Uterus (tissue), 4 donors: ENCODE data around the gene HS6ST3. TPM values are rescaled to one million over a fixed set of nuclear protein-coding genes. Genes with fewer than 3 reads are reported as not detected.

Experiments used
- DNase-seq, 2 donors: peaks; one replicate each; pipeline ENCODE4 v3.0.0-alpha.2; 2019 to 2020
- H3K27ac ChIP-seq, 2 donors: fragments of 200-600 bp; sonication (generic); 1 replicate in 1 of 2; 2 replicates in 1 of 2; pipeline ENCODE4 v1.5.1; 2016 to 2018
- H3K27me3 ChIP-seq, 2 donors: fragments of 200-600 bp; sonication (generic); one replicate each; pipeline ENCODE4 v1.5.1; 2018 to 2019; ENCODE audit warnings: control low read depth in 1 of 2
- H3K36me3 ChIP-seq, 2 donors: fragments of 200-600 bp; sonication (generic); one replicate each; pipeline ENCODE4 v1.5.1; 2019; ENCODE audit warnings: control low read depth in 1 of 2
- H3K4me1 ChIP-seq, 2 donors: fragments of 200-600 bp; sonication (generic); one replicate each; pipeline ENCODE4 v1.5.1; 2018 to 2019; ENCODE audit warnings: control low read depth in 1 of 2
- H3K4me3 ChIP-seq, 2 donors: fragments of 200-600 bp; sonication (generic); 1 replicate in 1 of 2; 2 replicates in 1 of 2; pipeline ENCODE4 v1.5.1; 2018 to 2019; ENCODE audit warnings: mild to moderate bottlenecking in 1 of 2
- H3K9me3 ChIP-seq, 2 donors: fragments of 200-600 bp; sonication (generic); one replicate each; pipeline ENCODE4 v1.5.1; 2019; ENCODE audit warnings: control low read depth in 1 of 2
- POLR2A ChIP-seq, 2 donors: fragments of 450-650 bp; IDR thresholded peaks; one replicate each; pipeline ENCODE4 v1.6.1; 2016; ENCODE audit warnings: antibody characterized with exemption in 2 of 2, mild to moderate bottlenecking in 1 of 2, moderate library complexity in 1 of 2
- intact Hi-C: fragments of 100-400 bp; cut with DNase I; formaldehyde crosslinking; loops from one replicate; pipeline ENCODE4 v1.15.1; 2023; ENCODE audit warnings: low total_unique reads
- total RNA-seq, 4 donors: library from RNA; depleted of rRNA in 3 of 4; stranded (reverse); fragments of >200 nt in 3 of 4; gene quantifications; one replicate each; pipeline versions ENCODE4 v1.1.0 to v1.2.4, GENCODE V29; 2014 to 2023
- TF ChIP-seq, protein P1 (sequence below), 4 experiments: fragments of 200-600 bp in 2 of 4; fragments of 450-650 bp in 2 of 4; sonication (generic) in 2 of 4; IDR thresholded peaks; one replicate each; pipeline ENCODE4 v1.5.1; 2016 to 2019; ENCODE audit warnings: antibody characterized with exemption in 4 of 4, mild to moderate bottlenecking in 2 of 4, moderate library complexity in 1 of 4
- donor health status: DM: yes; HTN: yes; CAD: no.

Gene HS6ST3
- total RNA-seq, 4 donors from 2014 or later = 1.3 to 8.7 (median 5.3) TPM

DNA sequence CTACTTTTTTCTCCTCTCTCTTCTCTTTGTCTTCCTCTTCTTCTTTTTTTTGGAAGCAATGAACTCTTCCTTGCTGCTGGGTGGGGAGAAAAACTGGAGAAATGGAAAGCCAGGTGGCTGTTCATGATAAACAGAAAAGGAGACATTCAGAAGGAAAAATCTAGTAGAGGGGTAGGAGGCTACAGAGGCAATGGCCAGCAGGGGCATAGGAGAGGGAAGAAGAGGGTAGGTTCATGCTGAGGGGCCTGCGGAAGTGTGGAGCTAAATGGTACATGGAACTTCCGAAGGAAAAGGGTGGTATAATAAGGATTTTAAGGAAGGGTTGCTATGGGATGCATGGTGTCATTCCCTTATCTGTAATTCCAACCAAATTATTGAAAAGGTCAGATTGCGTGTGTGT, 17.5 kb upstream of the HS6ST3 start:
- H3K9me3 ChIP-seq = no peaks in the 10 kb centered on the region
- H3K27me3 ChIP-seq = no peaks in the 10 kb centered on the region
- H3K36me3 ChIP-seq = no peaks in the 10 kb centered on the region
- H3K4me3 ChIP-seq = no peak overlapping the region
- intact Hi-C loops = no loop called here
- no peak overlapping the region for H3K27ac ChIP-seq
- DNase-seq = no peak
- no peaks in the 10 kb centered on the region for H3K4me1 ChIP-seq
- TF ChIP-seq, protein P1, sequence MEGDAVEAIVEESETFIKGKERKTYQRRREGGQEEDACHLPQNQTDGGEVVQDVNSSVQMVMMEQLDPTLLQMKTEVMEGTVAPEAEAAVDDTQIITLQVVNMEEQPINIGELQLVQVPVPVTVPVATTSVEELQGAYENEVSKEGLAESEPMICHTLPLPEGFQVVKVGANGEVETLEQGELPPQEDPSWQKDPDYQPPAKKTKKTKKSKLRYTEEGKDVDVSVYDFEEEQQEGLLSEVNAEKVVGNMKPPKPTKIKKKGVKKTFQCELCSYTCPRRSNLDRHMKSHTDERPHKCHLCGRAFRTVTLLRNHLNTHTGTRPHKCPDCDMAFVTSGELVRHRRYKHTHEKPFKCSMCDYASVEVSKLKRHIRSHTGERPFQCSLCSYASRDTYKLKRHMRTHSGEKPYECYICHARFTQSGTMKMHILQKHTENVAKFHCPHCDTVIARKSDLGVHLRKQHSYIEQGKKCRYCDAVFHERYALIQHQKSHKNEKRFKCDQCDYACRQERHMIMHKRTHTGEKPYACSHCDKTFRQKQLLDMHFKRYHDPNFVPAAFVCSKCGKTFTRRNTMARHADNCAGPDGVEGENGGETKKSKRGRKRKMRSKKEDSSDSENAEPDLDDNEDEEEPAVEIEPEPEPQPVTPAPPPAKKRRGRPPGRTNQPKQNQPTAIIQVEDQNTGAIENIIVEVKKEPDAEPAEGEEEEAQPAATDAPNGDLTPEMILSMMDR (IDR thresholded peaks at IDR 0.05) = no peak
- TF ChIP-seq POLR2A (IDR thresholded peaks at IDR 0.05) = no peak

DNA sequence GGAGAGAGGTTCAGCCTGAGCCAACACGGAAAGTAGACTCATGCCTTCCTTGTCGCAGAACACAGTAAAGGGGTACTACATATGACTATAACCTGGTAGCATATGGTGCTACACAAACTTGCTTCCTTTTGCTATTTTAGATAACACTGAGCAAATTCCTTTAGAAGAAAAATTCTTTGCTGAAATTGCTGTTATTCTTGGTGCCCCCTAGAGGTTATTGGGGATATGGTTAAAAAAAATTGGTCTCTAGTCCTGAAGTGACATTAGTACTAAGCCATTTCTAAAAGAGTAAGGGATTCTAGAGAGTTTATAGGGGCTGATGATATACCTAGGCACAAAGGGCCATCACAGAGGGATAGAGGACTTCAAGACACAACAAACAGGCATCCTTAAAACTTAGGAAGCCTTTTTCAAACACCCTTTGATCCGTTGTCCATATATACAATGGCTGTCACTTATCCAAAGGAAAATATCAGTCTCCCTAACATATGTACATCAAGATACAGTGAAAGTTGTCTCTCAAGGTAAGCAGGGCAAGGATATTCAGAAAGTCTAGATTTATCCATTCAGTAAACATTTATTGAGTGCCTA, 13.9 kb upstream of the HS6ST3 start:
- TF ChIP-seq, protein P1 (IDR thresholded peaks at IDR 0.05) = peak in 2 of 4 experiments; percentile 17 to 25
- TF ChIP-seq POLR2A (IDR thresholded peaks at IDR 0.05) = no peak
- Histone ChIP-seq H3K27me3 (no peaks in the 10 kb centered on the region), H3K27ac (no peak overlapping the region), H3K4me1 (no peaks in the 10 kb centered on the region), H3K4me3 (no peak overlapping the region), H3K36me3 (no peaks in the 10 kb centered on the region), H3K9me3 (no peaks in the 10 kb centered on the region)
- no peak for DNase-seq
- intact Hi-C loops = no loop called here

DNA sequence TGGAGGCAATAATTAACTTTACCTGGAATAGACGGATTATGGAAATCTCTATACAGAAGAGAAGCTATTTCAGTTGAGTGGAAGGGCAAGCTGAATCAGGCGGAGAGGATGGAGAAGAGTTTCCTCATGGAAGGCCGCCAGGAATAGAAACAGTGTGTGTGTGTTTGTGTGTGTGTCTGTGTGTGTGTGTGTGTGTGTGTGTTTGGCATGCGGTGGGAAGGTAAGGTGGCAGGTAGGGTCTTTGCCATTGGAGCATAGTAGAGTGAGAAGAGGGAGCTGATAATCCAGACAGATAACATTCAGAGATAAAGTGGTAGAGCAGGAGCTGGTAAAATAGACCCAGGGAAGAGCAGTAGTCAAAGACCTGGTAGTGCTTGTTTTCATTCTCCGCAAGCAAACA, 9.2 kb upstream of the HS6ST3 start:
- intact Hi-C loops = no loop called here
- Histone ChIP-seq H3K36me3 (no peaks in the 10 kb centered on the region), H3K27me3 (no peaks in the 10 kb centered on the region), H3K9me3 (no peaks in the 10 kb centered on the region), H3K4me3 (no peak overlapping the region), H3K4me1 (no peaks in the 10 kb centered on the region), H3K27ac (no peak overlapping the region)
- DNase-seq = no peak
- TF ChIP-seq, protein P1 (IDR thresholded peaks at IDR 0.05) = no peak
- TF ChIP-seq POLR2A (IDR thresholded peaks at IDR 0.05) = no peak

DNA sequence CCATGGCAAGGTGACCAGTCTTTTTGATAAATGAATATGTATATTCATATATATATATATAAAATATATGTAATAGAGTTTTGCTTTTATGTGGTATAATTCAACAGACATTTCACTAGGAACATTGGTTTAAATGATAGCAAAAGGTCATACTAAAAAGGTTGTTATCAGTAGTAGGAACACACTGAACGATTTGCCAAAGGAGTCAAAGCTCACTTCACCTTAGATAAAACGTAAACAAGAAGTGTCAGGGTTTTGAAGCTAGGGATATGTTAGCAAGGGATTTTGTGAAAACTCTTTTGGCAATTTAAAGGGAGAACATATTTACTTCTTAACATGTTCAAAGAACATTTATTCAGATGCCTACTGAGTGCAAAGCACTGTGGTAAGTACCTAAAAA, 8.0 kb upstream of the HS6ST3 start:
- intact Hi-C loops = no loop called here
- DNase-seq = no peak

DNA sequence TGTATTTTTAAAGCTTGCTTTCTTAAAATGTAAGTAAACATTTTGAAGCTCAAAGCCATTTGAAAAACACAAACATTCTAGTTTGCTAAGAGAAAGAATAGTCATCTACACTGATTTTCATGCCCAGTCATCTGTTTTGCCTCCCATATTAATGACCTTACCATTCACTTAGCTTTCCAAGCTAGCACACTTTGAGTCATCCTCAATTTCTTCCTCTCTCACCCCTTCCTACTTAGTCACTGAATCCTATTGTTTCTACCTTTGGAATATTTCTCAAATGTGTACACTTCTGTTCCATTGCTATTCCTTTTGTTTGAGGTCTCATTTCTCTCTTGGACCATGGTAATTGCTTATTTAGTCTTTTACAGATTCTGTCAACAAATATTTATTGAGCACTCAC, 7.3 kb upstream of the HS6ST3 start:
- TF ChIP-seq, protein P1 (IDR thresholded peaks at IDR 0.05) = no peak
- no peak for TF ChIP-seq POLR2A (IDR thresholded peaks at IDR 0.05)
- no peaks in the 10 kb centered on the region for H3K36me3 ChIP-seq
- H3K27ac ChIP-seq = no peak overlapping the region
- H3K9me3 ChIP-seq = no peaks in the 10 kb centered on the region
- no peak overlapping the region for H3K4me3 ChIP-seq
- no peaks in the 10 kb centered on the region for H3K4me1 ChIP-seq
- no peak for DNase-seq
- peaks cover 0 to 5% of the 10 kb centered on the region in 2 donors for H3K27me3 ChIP-seq
- intact Hi-C loops = no loop called here

More for the DNA sequence above, 8.0 kb upstream of the HS6ST3 start:
- H3K27me3 ChIP-seq = no peaks in the 10 kb centered on the region
- no peaks in the 10 kb centered on the region for H3K9me3 ChIP-seq
- H3K36me3 ChIP-seq = no peaks in the 10 kb centered on the region
- H3K27ac ChIP-seq = no peak overlapping the region
- no peaks in the 10 kb centered on the region for H3K4me1 ChIP-seq
- no peak overlapping the region for H3K4me3 ChIP-seq
- TF ChIP-seq, protein P1 (IDR thresholded peaks at IDR 0.05) = no peak
